HCT116 (cell line): ENCODE results near the gene CHST8.

ENCODE experiments used
- CTCF ChIP-seq, 3 experiments: fragments of 200-600 bp in 1 of 3; sonication (generic) in 1 of 3; IDR thresholded peaks in 2 of 3; conservative IDR thresholded peaks in 1 of 3; 2 replicates each; pipeline ENCODE4 v1.5.1; 2012 to 2017; ENCODE audit warnings: low read depth in 2 of 3, low read length in 2 of 3, antibody characterized with exemption in 1 of 3, borderline replicate concordance in 1 of 3, control low read depth in 1 of 3, mild to moderate bottlenecking in 1 of 3, mixed read lengths in 1 of 3, mixed run types in 1 of 3, moderate library complexity in 1 of 3; ENCODE audit not compliant: insufficient read depth in 1 of 3
- ZBTB33 ChIP-seq: IDR thresholded peaks from 2 replicates; pipeline ENCODE4 v1.6.1; 2011; ENCODE audit warnings: mild to moderate bottlenecking, low read length, moderate library complexity; ENCODE audit not compliant: insufficient replicate concordance; ENCODE audit errors: extremely low read depth

GRCh38 chr19:33749619-33750175 is 127.9 kb downstream of the CHST8 start:
- TF ChIP-seq ZBTB33 = no peak
- TF ChIP-seq CTCF (IDR thresholded peaks at IDR 0.05 in 2 of 3, conservative IDR thresholded peaks at IDR 0.05 in 1 of 3; ENCODE audit: borderline replicate concordance in 1 of 3, insufficient read depth in 1 of 3, low read depth in 2 of 3, low read length in 2 of 3) = no peak
